ENCODE data around the gene NEU3. TPM values are rescaled to one million over a fixed set of nuclear protein-coding genes. Genes with fewer than 3 reads are reported as not detected.

Gene NEU3
- total and polyA plus RNA-seq, 2 experiments from 2014 or later, result 2.5 to 6.2 TPM

GRCh38 chr11:75024764-75025211, 36.1 kb downstream of the NEU3 start:
- Histone ChIP-seq H3K4me1 (ENCODE audit: insufficient read depth) (no peaks in the 10 kb centered on the region), H3K4me3 (no peak overlapping the region), H3K9me2 (ENCODE audit: insufficient read depth) (no peaks in the 10 kb centered on the region), H2AFZ (no peak overlapping the region), H3K9me3 (ENCODE audit: low read depth) (no peaks in the 10 kb centered on the region), H4K20me1 (ENCODE audit: insufficient read depth) (no peaks in the 10 kb centered on the region), H3K79me2 (ENCODE audit: insufficient read depth) (no peaks in the 10 kb centered on the region), H3F3A (ENCODE audit: insufficient read depth) (no peaks in the 10 kb centered on the region), H3K27ac (no peak overlapping the region), H3K36me3 (ENCODE audit: low read depth) (no peaks in the 10 kb centered on the region), H3K27me3 (replicated peaks; ENCODE audit: insufficient read depth) (no peaks in the 10 kb centered on the region), H3K9ac (no peak overlapping the region), H3K4me2 (ENCODE audit: unreplicated experiment) (no peak overlapping the region)
- 65 to 80% methylated on average over 1 of the region's 1 CpG for WGBS, 2 experiments (ENCODE audit: low coverage in 1 of 2, low lambda C conversion rate in 2 of 2, missing lambda C conversion rate in 2 of 2)
- no peak for DNase-seq
- TF ChIP-seq EZH2phosphoT487 (IDR thresholded peaks at IDR 0.05; ENCODE audit: insufficient read depth, low read depth) (no peak), EZH2 (IDR thresholded peaks at IDR 0.05; ENCODE audit: insufficient read depth, poor library complexity, severe bottlenecking) (no peak)
- in situ Hi-C loops (cut with MboI), result no loop called here

DNA sequence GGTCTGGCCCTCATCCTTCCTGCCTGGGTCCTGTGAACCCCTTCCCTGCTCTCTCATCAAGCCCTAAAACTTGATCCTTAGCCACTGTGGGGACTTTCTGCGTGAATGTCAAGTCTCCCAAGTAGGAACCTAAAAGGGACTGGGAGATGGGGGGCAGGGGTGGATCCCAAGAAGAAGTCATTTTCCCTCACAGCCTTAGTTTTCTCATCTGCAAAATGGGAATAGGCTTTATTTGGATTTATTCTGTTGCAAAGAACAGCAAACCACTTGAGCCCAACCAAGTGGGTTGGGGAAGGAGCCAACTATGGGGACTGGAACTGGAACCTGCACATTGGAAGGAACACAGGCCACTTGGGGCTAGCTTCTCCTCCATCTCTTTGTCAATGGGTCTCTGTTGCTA, 36.8 kb downstream of the NEU3 start:
- Histone ChIP-seq H3K9me3 (ENCODE audit: low read depth) (no peaks in the 10 kb centered on the region), H3K9me2 (ENCODE audit: insufficient read depth) (no peaks in the 10 kb centered on the region), H4K20me1 (ENCODE audit: insufficient read depth) (no peaks in the 10 kb centered on the region), H3K4me2 (ENCODE audit: unreplicated experiment) (no peak overlapping the region), H3K27me3 (replicated peaks; ENCODE audit: insufficient read depth) (no peaks in the 10 kb centered on the region), H3K27ac (no peak overlapping the region), H2AFZ (no peak overlapping the region), H3K4me1 (ENCODE audit: insufficient read depth) (peaks cover 1% of the 10 kb centered on the region; the same call in 1 of the 2 replicates), H3F3A (ENCODE audit: insufficient read depth) (no peaks in the 10 kb centered on the region), H3K79me2 (ENCODE audit: insufficient read depth) (no peaks in the 10 kb centered on the region), H3K36me3 (ENCODE audit: low read depth) (no peaks in the 10 kb centered on the region), H3K4me3 (no peak overlapping the region), H3K9ac (no peak overlapping the region)
- WGBS, 2 experiments (ENCODE audit: low coverage in 1 of 2, low lambda C conversion rate in 2 of 2, missing lambda C conversion rate in 2 of 2), result 64 to 67% methylated on average over 1 of the region's 1 CpG
- in situ Hi-C loops (cut with MboI), result no loop called here
- TF ChIP-seq EZH2phosphoT487 (IDR thresholded peaks at IDR 0.05; ENCODE audit: insufficient read depth, low read depth), result no peak
- TF ChIP-seq EZH2 (IDR thresholded peaks at IDR 0.05; ENCODE audit: insufficient read depth, poor library complexity, severe bottlenecking), result no peak
- no peak for DNase-seq

DNA sequence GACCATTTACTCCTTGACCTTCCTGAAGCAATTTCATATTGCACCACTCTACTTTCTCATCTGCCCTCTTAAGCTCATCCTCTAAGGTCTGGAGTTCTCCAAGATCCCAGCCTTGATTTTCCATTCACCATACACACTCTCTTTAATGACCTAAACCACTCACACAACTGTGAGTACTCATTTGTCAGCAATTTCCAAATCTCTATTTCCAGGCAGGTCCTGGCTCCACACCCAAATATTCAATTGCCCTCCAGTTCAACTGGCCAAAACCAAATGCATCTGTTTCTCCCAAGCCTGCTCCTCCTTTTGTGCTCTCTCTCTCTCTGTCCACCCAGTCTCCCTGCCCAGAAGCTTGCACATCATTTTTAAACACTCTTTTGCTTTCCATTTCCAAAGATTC, 39.6 kb downstream of the NEU3 start:
- in situ Hi-C loops (cut with MboI), result no loop called here
- no peaks in the 10 kb centered on the region for H3K79me2 ChIP-seq (ENCODE audit: insufficient read depth)
- no peak overlapping the region for H3K4me2 ChIP-seq (ENCODE audit: unreplicated experiment)
- no peak overlapping the region for H3K4me3 ChIP-seq
- peaks cover 14% of the 10 kb centered on the region for H3K4me1 ChIP-seq (ENCODE audit: insufficient read depth)
- H3K36me3 ChIP-seq (ENCODE audit: low read depth), result no peaks in the 10 kb centered on the region
- peak; percentile 11 for DNase-seq
- H3K27ac ChIP-seq, result no peak overlapping the region
- no peaks in the 10 kb centered on the region for H3K27me3 ChIP-seq (replicated peaks; ENCODE audit: insufficient read depth)
- no peaks in the 10 kb centered on the region for H3K9me3 ChIP-seq (ENCODE audit: low read depth)
- no peaks in the 10 kb centered on the region for H3F3A ChIP-seq (ENCODE audit: insufficient read depth)
- H4K20me1 ChIP-seq (ENCODE audit: insufficient read depth), result no peaks in the 10 kb centered on the region
- no peak overlapping the region for H2AFZ ChIP-seq
- no peaks in the 10 kb centered on the region for H3K9me2 ChIP-seq (ENCODE audit: insufficient read depth)
- no peak overlapping the region for H3K9ac ChIP-seq
- TF ChIP-seq EZH2phosphoT487 (IDR thresholded peaks at IDR 0.05; ENCODE audit: insufficient read depth, low read depth) (no peak), EZH2 (IDR thresholded peaks at IDR 0.05; ENCODE audit: insufficient read depth, poor library complexity, severe bottlenecking) (no peak)

GRCh38 chr11:75028724-75029123, 40.0 kb downstream of the NEU3 start:
- in situ Hi-C loops (cut with MboI), result no loop called here
- no peak overlapping the region for H3K27ac ChIP-seq
- WGBS, 2 experiments (ENCODE audit: low coverage in 1 of 2, low lambda C conversion rate in 2 of 2, missing lambda C conversion rate in 2 of 2), result 10 to 11% methylated on average over 2 of the region's 2 CpGs

More at GRCh38 chr11:75028724-75029123, 40.0 kb downstream of the NEU3 start:
- Histone ChIP-seq H3K27me3 (replicated peaks; ENCODE audit: insufficient read depth) (no peaks in the 10 kb centered on the region), H2AFZ (no peak overlapping the region), H3K36me3 (ENCODE audit: low read depth) (no peaks in the 10 kb centered on the region), H3K4me3 (no peak overlapping the region), H3K4me1 (ENCODE audit: insufficient read depth) (peaks cover 14% of the 10 kb centered on the region), H3F3A (ENCODE audit: insufficient read depth) (no peaks in the 10 kb centered on the region), H3K4me2 (ENCODE audit: unreplicated experiment) (no peak overlapping the region), H3K79me2 (ENCODE audit: insufficient read depth) (no peaks in the 10 kb centered on the region), H4K20me1 (ENCODE audit: insufficient read depth) (no peaks in the 10 kb centered on the region), H3K9me2 (ENCODE audit: insufficient read depth) (no peaks in the 10 kb centered on the region), H3K9me3 (ENCODE audit: low read depth) (no peaks in the 10 kb centered on the region), H3K9ac (no peak overlapping the region)
- DNase-seq, result no peak
- TF ChIP-seq EZH2 (IDR thresholded peaks at IDR 0.05; ENCODE audit: insufficient read depth, poor library complexity, severe bottlenecking), result no peak
- TF ChIP-seq EZH2phosphoT487 (IDR thresholded peaks at IDR 0.05; ENCODE audit: insufficient read depth, low read depth), result no peak
